Body of pancreas (tissue), 4 donors: ENCODE data around the gene YBEY.

Source experiments
- CTCF ChIP-seq, 7 experiments: fragments of 450-650 bp in 4 of 7; fragments of 200-600 bp in 3 of 7; sonication (generic) in 3 of 7; IDR thresholded peaks; one replicate each; pipeline ENCODE4 v1.5.1; 2016 to 2019; ENCODE audit warnings: antibody characterized with exemption in 7 of 7
- POLR2A ChIP-seq, 3 donors: fragments of 450-650 bp; IDR thresholded peaks; one replicate each; pipeline ENCODE4 v1.6.1; 2016; ENCODE audit warnings: antibody characterized with exemption in 3 of 3, mild to moderate bottlenecking in 2 of 3

- TF ChIP-seq CTCF (IDR thresholded peaks at IDR 0.05), result no peak
- TF ChIP-seq POLR2A (IDR thresholded peaks at IDR 0.05), result no peak
Observed at GRCh38 chr21:46237474-46237873, 48.7 kb upstream of the YBEY start.
